NCI-H128 (cell line): Measurements from ENCODE around the gene KCNN4.
A peak's percentile ranks its signal among the peaks of the same experiment; 100 is the strongest.
"Not testable (repeated sequence)": the region's sequence is repeated elsewhere in the genome, so short reads cannot be mapped to it uniquely, and the experiment has no call there.

Source experiments
- DNase-seq: peaks from one replicate; lab custom pipeline; 2025; ENCODE audit not compliant: unreplicated experiment; lab: John Stamatoyannopoulos, UW

The KCNN4 gene

GRCh38 chr19:43780706-43781525 is at the start of gene KCNN4:
TSS of gene KCNN4 (minus strand) at chr19:43780973. CDS start at chr19:43780861, 112 bp downstream.
- no peak for DNase-seq

- peak; percentile 57 for DNase-seq
Observed at GRCh38 chr19:43826787-43827754, 46.3 kb upstream of the KCNN4 start, which contains the start of gene ZNF283. TSS of gene ZNF283 (plus strand) at chr19:43827321. CDS start at chr19:43833505, 6,184 bp downstream.

- not testable (repeated sequence) for DNase-seq
Observed at GRCh38 chr19:43824572-43824971, 43.8 kb upstream of the KCNN4 start.

- DNase-seq = not testable (repeated sequence)
Observed at GRCh38 chr19:43823856-43824255, 43.1 kb upstream of the KCNN4 start.

GRCh38 chr19:43820884-43821215 is 40.1 kb upstream of the KCNN4 start:
- DNase-seq = no peak

GRCh38 chr19:43820098-43820883 is 39.5 kb upstream of the KCNN4 start:
- no peak for DNase-seq

- no peak for DNase-seq
Observed at GRCh38 chr19:43818500-43818899, 37.7 kb upstream of the KCNN4 start.

- not testable (repeated sequence) for DNase-seq
Observed at GRCh38 chr19:43817454-43817853, 36.7 kb upstream of the KCNN4 start.

- no peak for DNase-seq
Observed at GRCh38 chr19:43814663-43815352, 34.0 kb upstream of the KCNN4 start.

- DNase-seq = no peak
Observed at GRCh38 chr19:43812688-43813087, 31.9 kb upstream of the KCNN4 start.

- no peak for DNase-seq
Observed at GRCh38 chr19:43812259-43812658, 31.5 kb upstream of the KCNN4 start.

- DNase-seq = no peak
Observed at GRCh38 chr19:43811837-43812236, 31.1 kb upstream of the KCNN4 start.

- DNase-seq = peak; percentile 46
Observed at GRCh38 chr19:43809762-43810696, 29.3 kb upstream of the KCNN4 start.

GRCh38 chr19:43807651-43808050 is 26.9 kb upstream of the KCNN4 start:
- DNase-seq = no peak

GRCh38 chr19:43806848-43807247 is 26.1 kb upstream of the KCNN4 start:
- no peak for DNase-seq

- not testable (repeated sequence) for DNase-seq
Observed at GRCh38 chr19:43806401-43806800, 25.6 kb upstream of the KCNN4 start.

- DNase-seq = no peak
Observed at GRCh38 chr19:43804432-43804831, 23.7 kb upstream of the KCNN4 start.

GRCh38 chr19:43802216-43802951 is 21.6 kb upstream of the KCNN4 start, which contains the start of gene LYPD5:
TSS of gene LYPD5 (minus strand) at chr19:43802447. CDS start at chr19:43802380, 67 bp downstream.
- DNase-seq = no peak
